HL-60 (cell line): ENCODE data around the gene NINJ2.

Experiments
- CTCF ChIP-seq: IDR thresholded peaks from one replicate; pipeline ENCODE4 v1.5.1; 2011; ENCODE audit warnings: low read length, control low read depth, inconsistent platforms; ENCODE audit not compliant: insufficient read depth
- SPI1 ChIP-seq: IDR thresholded peaks from 2 replicates; pipeline ENCODE4 v1.6.1; 2012; ENCODE audit warnings: low read depth, mild to moderate bottlenecking, borderline replicate concordance

- no peak for TF ChIP-seq CTCF
- TF ChIP-seq SPI1, result no peak
Measured at GRCh38 chr12:572532-572899, 90.7 kb downstream of the NINJ2 start.
